Measurements from ENCODE around the gene EIF4G1.

DNA sequence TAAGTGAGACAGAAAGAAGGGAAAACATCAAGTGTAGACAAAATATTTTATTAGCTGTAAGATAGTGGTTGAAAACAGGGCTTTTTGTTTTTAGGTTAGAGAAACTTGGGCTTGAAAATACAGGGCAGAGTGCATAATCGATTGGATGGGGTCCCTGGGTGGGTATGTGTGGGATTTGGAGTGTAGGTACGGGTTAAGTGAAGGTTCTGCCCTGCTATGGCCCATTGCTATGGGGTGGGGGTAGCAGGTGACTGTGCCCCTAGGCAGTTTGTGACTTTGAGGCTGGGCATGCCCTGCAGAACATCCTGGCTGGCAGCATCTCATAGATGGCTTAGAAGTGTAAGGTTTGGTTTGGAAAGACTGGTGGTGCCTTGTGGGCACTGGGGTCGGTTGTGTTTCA is 19.3 kb downstream of the EIF4G1 start:
- TF ChIP-seq CTCF (conservative IDR thresholded peaks at IDR 0.05; ENCODE audit: low read depth, low read length), result no peak
- TF ChIP-seq RAD21 (IDR thresholded peaks at IDR 0.05; ENCODE audit: low read length), result no peak
- TF ChIP-seq, protein P1, sequence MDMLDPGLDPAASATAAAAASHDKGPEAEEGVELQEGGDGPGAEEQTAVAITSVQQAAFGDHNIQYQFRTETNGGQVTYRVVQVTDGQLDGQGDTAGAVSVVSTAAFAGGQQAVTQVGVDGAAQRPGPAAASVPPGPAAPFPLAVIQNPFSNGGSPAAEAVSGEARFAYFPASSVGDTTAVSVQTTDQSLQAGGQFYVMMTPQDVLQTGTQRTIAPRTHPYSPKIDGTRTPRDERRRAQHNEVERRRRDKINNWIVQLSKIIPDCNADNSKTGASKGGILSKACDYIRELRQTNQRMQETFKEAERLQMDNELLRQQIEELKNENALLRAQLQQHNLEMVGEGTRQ (IDR thresholded peaks at IDR 0.05; ENCODE audit: low read depth, low read length), result no peak
- TF ChIP-seq POLR2A (IDR thresholded peaks at IDR 0.05; ENCODE audit: low read depth, low read length), result no peak
- no peak for TF ChIP-seq RCOR1 (IDR thresholded peaks at IDR 0.05; ENCODE audit: insufficient replicate concordance, low read length)
- TF ChIP-seq CEBPB (IDR thresholded peaks at IDR 0.05; ENCODE audit: low read depth, low read length), result no peak
- no peak for TF ChIP-seq MAZ (IDR thresholded peaks at IDR 0.05; ENCODE audit: borderline replicate concordance, low read depth, low read length)
- TF ChIP-seq NFE2L2 (IDR thresholded peaks at IDR 0.05; ENCODE audit: low read depth, low read length), result no peak
- TF ChIP-seq CHD1 (IDR thresholded peaks at IDR 0.05; ENCODE audit: low read depth, low read length), result no peak

Measured in IMR-90 (cell line).